ENCODE results near the gene BRPF3. TPM values are rescaled to one million over a fixed set of nuclear protein-coding genes. Genes with fewer than 3 reads are reported as not detected.
"Not testable (repeated sequence)": the region's sequence is repeated elsewhere in the genome, so short reads cannot be mapped to it uniquely, and the experiment has no call there.

BRPF3 gene
- polyA plus RNA-seq, 3 donors: 11.5 to 19.2 (median 13.8) TPM

DNA sequence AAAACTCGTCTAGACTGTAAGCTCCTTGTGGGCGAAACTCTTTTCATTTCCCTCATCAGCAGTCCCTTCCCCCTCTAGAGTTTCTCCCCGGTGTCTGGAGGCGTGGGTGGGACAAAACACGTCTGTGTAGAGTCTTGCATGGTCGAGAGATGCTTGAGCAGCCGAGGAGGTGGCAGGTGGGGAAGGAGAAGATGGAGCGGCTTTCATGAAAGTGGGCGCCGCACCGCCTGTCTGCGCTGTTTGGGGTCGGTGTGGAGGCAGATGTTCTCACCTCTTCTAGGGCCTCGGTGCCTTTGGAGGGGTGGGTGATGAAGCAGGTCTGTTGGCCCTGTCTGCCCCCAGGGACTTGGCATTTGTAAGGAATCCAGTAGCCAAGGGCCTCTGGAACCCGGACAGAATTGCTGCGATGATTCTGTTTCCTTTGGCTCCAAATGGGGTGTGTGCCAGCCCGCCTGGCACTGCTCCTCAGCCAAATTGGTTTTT, 1.2 kb downstream of the BRPF3 start:
- WGBS, 3 donors: 58 to 65% (median 63%) methylated on average over 17 of the region's 17 CpGs
- H3K27ac ChIP-seq (ENCODE audit: low read depth, low read length): no peak overlapping the region

DNA sequence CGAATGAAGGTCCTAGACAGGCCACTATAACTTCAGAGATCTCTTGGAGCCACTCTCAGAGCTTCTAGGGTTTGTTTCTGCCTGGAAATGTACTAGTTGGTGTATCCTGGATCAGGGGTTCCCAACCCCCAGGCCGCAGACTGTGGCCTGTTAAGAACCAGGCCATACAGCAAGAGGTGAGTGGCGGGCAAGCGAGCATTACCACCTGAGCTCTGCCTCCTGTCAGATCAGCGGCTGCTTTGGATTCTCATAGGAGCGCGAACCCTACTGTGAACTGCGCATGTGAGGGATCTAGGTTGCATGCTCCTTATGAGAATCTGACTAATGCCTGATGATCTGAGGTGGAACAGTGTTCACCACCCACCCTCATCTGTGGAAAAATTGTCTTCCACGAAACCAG, 2.4 kb downstream of the BRPF3 start:
- WGBS, 3 donors: 96 to 99% (median 96%) methylated on average over 9 of the region's 9 CpGs

DNA sequence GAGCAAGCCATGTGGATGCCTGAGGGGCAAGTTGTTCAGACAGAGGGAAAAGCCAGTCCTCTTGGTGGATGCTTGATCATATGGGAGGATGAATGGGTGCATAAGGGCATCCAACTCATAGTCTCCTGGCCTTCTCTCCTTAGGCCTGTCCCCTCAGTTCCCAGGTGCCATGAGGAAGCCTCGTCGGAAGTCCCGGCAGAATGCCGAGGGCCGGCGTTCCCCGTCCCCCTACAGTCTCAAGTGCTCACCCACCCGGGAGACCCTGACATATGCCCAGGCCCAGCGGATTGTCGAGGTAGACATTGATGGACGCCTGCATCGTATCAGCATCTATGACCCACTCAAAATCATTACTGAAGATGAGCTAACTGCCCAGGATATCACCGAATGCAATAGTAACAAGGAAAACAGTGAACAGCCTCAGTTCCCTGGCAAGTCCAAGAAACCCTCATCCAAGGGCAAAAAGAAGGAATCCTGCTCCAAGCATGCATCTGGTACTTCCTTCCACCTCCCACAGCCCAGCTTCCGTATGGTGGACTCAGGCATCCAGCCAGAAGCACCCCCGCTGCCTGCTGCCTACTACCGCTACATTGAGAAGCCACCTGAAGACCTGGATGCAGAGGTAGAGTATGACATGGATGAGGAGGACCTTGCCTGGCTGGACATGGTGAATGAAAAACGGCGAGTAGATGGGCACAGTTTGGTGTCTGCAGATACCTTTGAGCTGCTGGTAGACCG, 3.8 kb downstream of the BRPF3 start:
- no peak overlapping the region for H3K27ac ChIP-seq (ENCODE audit: low read depth, low read length)
- 94 to 96% (median 95%) methylated on average over 19 of the region's 19 CpGs for WGBS, 3 donors

More for the DNA sequence above, 2.4 kb downstream of the BRPF3 start:
- no peak overlapping the region for H3K27ac ChIP-seq (ENCODE audit: low read depth, low read length)

DNA sequence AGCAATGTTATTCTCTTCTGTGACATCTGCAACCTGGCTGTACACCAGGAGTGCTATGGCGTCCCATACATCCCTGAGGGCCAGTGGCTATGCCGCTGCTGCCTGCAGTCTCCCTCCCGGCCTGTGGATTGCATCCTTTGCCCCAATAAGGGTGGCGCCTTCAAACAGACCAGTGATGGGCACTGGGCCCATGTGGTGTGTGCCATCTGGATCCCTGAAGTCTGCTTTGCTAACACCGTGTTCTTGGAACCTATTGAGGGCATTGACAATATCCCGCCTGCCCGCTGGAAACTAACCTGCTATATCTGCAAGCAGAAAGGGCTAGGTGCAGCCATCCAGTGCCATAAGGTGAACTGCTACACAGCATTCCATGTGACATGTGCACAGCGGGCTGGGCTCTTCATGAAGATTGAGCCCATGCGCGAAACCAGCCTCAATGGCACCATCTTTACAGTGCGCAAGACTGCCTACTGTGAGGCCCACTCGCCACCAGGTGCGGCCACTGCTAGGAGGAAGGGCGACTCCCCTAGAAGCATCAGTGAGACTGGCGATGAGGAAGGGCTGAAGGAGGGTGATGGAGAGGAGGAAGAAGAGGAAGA, 4.6 kb downstream of the BRPF3 start:
- WGBS, 3 donors: 94 to 97% (median 97%) methylated on average over 15 of the region's 15 CpGs
- H3K27ac ChIP-seq (ENCODE audit: low read depth, low read length): no peak overlapping the region

DNA sequence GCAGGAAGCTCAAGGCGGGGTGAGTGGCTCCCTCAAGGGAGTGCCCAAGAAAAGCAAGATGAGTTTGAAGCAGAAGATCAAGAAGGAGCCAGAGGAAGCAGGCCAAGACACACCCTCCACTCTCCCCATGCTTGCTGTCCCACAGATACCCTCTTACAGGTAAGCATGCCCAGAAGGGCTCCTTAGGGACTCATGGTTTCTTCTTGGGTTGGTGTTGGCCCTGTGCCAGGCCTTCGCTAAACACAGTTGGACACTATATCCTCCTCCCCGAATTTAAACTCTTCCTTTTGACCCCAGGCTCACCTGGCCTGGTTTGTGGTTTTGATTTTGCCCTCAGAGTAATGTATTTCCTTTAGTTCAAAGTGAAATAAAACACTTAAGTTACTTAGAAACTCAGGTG, 5.1 kb downstream of the BRPF3 start:
- WGBS, 3 donors: 50 to 64% (median 59%) methylated on average over 3 of the region's 3 CpGs
- H3K27ac ChIP-seq (ENCODE audit: low read depth, low read length): no peak overlapping the region

DNA sequence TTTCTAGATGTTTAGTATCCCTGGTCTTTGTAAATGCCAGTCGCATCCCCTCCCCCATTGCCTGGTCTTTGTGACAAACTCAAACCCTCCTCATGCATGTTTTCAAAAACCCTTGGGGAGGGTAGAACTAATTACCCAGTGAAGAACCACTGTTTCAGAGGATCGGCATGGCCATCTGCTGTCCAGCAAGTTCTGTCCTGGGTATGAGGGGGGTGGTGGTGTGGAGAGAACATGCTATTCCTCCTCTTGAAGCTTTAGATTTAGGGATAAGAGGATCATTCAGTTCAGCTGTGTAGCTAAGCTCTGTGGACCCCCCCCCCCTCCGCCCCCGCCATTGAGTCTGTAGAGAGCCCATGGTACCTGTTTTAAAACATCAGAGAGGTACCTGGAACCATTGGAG, 5.6 kb downstream of the BRPF3 start:
- H3K27ac ChIP-seq (ENCODE audit: low read depth, low read length): no peak overlapping the region
- WGBS, 3 donors: 97 to 99% (median 98%) methylated on average over 4 of the region's 4 CpGs

DNA sequence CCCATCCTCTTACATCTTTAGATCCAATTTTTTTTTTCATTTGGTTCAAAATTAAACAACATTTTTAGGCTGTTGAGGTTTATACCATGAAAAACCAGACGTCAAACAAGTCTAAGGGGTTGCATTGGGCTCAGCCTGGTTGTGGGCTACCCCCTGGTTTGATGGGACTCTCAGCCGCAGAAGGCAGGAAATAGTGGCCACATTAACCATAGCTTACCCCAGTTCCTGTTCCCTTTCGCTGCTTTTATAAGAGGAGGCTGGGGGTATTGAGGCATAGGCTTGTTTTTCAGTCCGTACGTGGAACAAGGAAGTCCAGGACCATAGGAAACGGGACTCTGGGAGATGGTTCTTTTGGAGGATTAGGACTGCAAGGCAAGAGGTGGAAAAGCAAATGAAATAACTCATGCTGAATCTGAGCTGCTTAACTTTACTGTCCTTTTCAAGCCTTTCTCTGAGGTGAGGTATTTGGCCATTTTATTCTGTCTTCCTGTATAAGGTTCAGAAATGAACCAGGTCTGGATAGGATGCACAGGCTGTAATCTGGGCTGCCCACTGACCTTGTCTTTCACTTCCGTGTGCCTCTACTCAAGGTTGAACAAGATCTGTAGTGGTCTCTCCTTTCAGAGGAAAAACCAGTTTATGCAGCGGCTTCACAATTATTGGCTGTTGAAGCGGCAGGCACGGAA, 7.7 kb downstream of the BRPF3 start:
- 65 to 82% (median 73%) methylated on average over 10 of the region's 10 CpGs for WGBS, 3 donors

DNA sequence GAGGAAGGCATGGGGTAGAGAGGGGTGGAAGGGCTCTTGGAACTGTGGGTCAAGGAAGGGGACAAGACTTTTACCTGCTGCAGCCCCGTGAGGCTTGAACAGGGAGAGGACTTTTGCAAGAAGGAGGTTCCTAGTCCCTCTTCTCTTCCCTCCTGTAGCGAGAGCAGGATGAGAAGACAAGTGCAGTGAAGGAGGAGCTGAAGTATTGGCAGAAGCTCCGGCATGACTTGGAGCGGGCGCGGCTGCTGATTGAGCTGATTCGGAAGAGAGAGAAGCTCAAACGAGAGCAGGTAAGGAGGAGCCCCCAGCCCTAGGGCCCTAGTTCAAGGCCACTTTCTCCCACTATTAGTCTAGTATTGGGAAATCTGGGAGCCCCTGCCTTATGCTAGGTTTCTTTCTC, 10.6 kb downstream of the BRPF3 start:
- 84 to 92% (median 86%) methylated on average over 8 of the region's 8 CpGs for WGBS, 3 donors
- H3K27ac ChIP-seq (ENCODE audit: low read depth, low read length): no peak overlapping the region

More for the DNA sequence above, 7.7 kb downstream of the BRPF3 start:
- no peak overlapping the region for H3K27ac ChIP-seq (ENCODE audit: low read depth, low read length)

DNA sequence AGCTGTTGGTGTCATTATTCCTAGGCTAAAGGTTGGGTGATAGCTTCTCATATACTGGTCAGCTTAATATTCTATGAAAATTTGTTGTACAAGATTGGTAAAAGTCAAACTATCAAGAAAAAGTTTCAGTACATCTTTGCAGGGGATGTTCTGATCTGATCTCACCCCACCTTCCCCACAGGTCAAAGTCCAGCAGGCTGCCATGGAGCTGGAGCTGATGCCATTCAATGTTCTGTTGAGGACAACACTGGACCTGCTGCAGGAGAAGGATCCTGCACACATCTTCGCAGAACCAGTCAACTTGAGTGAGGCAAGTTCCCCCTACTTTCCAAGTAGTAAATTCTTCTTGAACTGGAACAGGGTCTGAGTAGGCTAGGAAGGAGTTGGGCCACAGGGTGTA, 13.1 kb downstream of the BRPF3 start:
- WGBS, 3 donors: 92 to 98% (median 94%) methylated on average over 1 of the region's 1 CpG
- no peak overlapping the region for H3K27ac ChIP-seq (ENCODE audit: low read depth, low read length)

DNA sequence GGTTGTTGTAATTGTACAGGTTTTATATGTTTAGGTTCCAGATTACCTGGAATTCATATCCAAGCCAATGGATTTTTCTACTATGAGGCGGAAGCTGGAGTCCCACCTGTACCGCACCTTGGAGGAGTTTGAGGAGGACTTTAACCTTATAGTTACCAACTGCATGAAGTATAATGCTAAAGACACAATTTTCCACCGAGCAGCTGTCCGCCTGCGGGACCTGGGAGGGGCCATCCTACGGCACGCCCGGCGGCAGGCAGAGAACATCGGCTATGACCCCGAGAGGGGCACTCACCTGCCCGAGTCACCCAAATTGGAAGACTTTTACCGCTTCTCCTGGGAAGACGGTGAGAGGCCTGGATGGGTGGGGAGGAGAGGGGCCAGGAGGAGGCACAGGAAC, 13.6 kb downstream of the BRPF3 start:
- no peak overlapping the region for H3K27ac ChIP-seq (ENCODE audit: low read depth, low read length)
- 94 to 97% (median 96%) methylated on average over 14 of the region's 14 CpGs for WGBS, 3 donors

DNA sequence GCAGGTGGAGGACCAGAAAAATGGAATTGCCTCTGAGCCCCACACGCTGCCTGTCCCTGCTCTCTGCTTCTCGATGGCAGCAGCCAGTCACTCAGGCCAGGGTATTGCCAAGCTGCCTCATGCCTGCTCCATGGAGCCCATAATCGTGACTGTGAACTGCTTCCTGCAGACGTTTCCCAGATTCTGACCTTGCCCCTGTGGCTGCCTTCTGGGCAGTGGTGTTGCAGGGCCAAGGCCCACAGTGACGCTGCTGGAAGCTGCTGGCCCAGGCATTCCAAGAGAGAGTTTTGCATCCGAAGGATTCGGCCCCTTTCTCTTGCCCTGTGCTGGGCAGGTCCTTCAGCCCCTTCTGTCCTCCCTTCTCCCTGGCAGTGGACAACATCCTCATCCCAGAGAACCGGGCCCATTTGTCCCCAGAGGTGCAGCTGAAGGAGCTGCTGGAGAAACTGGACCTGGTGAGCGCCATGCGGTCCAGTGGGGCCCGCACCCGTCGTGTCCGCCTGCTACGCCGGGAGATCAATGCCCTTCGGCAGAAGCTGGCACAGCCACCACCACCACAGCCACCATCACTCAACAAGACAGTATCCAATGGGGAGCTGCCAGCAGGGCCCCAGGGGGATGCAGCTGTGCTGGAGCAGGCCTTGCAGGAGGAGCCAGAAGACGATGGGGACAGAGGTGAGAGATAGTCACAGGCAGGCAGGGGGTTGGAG, 14.5 kb downstream of the BRPF3 start:
- H3K27ac ChIP-seq (ENCODE audit: low read depth, low read length): no peak overlapping the region
- WGBS, 3 donors: 86 to 89% (median 87%) methylated on average over 18 of the region's 18 CpGs

DNA sequence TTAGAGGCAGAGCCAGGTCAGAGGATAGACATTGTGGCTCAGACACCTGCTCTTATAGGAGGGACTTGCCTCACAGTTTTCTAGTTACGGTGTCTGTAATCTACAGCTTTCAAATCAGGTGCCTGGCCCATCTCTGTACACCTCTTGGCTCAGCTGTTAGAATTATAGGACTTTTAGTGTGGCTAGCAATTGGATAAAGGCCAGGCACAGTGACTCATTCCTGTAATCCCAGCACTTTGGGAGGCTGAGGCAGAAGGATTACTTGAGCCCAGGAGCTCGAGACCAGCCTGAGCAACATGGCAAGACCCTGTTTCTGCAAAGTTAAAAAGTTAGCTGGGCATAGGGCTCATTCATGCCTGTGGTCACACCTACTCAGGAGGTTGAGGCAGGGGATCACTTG, 20.0 kb downstream of the BRPF3 start:
- 80 to 93% (median 81%) methylated on average over 2 of the region's 2 CpGs for WGBS, 3 donors
- no peak overlapping the region for H3K27ac ChIP-seq (ENCODE audit: low read depth, low read length)

DNA sequence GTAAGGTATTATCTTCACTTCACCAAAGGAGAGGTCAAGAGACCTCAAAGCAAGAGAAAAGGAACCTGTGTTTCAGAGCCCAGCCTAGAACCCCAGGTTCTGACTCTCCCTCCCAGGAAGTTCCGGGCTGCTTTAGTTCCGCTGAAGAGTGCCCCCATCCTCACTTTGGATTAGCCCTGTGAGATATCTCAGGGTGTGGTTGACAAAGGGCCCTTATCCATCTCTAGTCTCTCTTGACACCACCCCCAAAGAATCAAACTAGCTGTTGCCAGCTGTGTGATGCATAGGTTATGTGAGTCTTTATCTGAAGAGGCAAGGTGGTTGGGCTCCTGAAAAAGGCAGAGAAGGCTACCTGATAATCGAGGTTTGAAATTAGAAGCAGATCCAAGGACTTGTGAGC, 20.6 kb downstream of the BRPF3 start:
- WGBS, 3 donors: 68 to 89% (median 86%) methylated on average over 3 of the region's 3 CpGs
- no peak overlapping the region for H3K27ac ChIP-seq (ENCODE audit: low read depth, low read length)

DNA sequence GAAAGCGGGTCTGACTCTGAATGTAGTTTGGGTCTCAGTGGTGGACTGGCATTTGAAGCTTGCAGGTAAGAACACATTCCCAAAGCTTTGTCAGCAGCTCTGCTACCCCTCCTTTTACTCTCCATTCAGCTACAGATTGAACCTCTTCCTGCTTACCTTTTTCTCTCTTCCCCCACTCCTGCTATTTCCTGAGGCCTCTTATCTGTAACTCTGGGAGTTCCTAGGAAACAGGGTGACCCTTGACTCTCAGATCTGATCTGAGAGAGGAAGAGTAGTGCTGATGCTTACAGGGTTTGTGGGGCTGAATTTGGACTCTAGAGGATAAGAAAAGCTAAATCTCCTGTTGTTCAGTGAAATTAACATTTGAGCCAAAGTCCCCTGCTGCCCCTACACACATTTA, 21.4 kb downstream of the BRPF3 start:
- no peak overlapping the region for H3K27ac ChIP-seq (ENCODE audit: low read depth, low read length)
- WGBS, 3 donors: 85 to 96% (median 96%) methylated on average over 1 of the region's 1 CpG

DNA sequence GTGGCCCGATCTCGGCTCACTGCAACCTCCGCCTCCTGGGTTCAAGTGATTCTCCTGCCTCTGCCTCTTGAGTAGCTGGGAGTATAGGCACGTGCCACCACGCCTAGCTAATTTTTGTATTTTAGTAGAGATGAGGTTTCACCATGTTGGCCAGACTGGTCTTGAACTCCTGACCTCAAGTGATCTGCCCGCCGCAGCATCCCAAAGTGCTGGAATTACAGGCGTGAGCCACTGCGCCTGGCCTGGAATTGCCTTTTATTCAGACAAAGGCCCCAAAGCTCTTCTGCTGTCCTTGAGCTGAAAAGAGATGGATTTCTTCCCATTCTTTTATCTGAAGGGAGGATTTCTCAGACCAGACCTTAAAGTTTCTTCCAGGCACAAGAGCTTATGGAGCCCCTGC, 22.0 kb downstream of the BRPF3 start:
- 95 to 99% (median 98%) methylated on average over 9 of the region's 9 CpGs for WGBS, 3 donors
- not testable (repeated sequence) for H3K27ac ChIP-seq (ENCODE audit: low read depth, low read length)

DNA sequence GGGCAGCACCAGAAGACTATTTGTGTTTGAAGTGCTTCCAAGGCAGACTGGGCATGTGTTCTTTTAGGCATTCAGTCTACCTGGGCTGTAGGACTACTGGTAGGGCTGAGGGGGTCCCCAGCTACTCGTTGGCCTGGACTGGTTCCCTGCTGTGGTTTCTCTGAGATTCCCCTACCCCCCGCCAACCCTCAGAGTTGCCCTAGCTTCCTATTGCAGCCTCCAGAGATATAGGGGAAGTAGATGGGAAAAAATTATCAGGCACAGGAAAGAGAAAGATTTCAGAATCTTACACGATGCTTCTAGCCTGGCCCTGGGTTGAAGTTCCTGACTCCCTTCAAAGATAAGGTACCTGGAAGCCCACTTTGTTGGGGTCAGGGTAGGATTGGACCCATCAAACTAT, 22.5 kb downstream of the BRPF3 start:
- H3K27ac ChIP-seq (ENCODE audit: low read depth, low read length): no peak overlapping the region
- 46 to 73% (median 67%) methylated on average over 3 of the region's 3 CpGs for whole genome bisulfite sequencing, 3 donors

DNA sequence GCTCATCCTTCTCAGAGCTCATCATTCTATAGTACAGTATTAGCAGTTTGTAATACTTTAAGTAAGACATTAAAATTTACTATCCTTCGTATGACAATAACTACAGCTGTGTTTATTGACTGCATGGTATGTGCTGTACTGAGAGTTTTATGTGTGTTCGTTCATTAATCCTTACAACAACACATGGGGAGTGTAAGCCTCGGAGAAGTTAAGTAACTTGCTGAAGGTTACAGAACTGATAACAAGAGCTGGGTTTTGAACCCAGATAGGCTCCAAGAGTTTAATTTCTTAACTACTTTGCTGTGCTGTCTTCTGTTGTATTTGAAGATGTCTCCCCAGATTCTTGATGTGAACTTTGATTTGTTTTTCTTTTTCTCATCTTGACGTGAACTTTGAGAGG, 23.7 kb downstream of the BRPF3 start:
- WGBS, 3 donors: 58 to 90% (median 88%) methylated on average over 4 of the region's 4 CpGs
- H3K27ac ChIP-seq (ENCODE audit: low read depth, low read length): no peak overlapping the region

DNA sequence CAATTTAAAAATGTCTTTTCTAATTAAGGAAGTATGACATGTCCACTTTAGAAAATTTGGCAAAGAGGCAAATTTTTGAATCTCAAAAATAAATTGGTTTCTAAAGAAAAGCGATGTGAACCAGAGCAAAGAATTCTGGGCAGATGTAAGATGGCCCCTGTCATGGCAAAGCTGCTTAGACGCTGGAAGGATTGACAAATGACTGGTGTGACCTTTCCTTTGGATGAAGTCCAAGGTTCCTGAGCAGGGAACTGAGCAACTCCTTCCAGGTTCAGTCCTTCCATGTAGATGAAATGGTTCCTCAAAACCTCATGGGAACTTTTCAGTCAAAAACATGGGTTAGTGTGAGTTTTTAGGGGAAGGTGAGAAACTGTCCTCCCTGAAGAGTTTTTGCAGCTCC, 25.1 kb downstream of the BRPF3 start:
- no peak overlapping the region for H3K27ac ChIP-seq (ENCODE audit: low read depth, low read length)
- WGBS, 3 donors: 50 to 64% (median 59%) methylated on average over 2 of the region's 2 CpGs

DNA sequence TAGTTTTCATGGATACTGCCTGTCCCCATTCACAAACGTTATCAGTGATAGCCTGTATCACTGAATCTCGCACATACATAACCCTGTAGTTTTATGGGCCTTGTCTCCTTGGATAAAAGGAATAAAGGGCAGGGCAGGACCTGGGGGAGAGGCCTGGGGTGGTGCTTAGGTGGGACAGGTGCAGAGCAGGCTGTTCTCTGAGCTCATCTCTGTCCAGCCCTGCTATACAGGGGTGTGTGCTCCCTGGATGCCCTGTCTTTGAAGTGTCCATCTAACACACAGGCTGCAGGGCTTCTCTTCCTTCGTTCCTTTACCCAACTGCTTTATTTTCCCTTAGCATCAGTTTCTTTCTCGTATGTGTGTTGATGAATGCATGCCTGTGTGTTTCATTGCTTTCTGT, 26.4 kb downstream of the BRPF3 start:
- WGBS, 3 donors: 79 to 84% (median 79%) methylated on average over 4 of the region's 4 CpGs

More for the DNA sequence above, 26.4 kb downstream of the BRPF3 start:
- H3K27ac ChIP-seq (ENCODE audit: low read depth, low read length): no peak overlapping the region

All from adipose tissue (tissue), 3 donors.